Body of pancreas (tissue), 4 donors: ENCODE data around the gene COL9A1.

ENCODE experiments used
- CTCF ChIP-seq, 7 experiments: fragments of 450-650 bp in 4 of 7; fragments of 200-600 bp in 3 of 7; sonication (generic) in 3 of 7; IDR thresholded peaks; one replicate each; pipeline ENCODE4 v1.5.1; 2016 to 2019; ENCODE audit warnings: antibody characterized with exemption in 7 of 7
- POLR2A ChIP-seq, 3 donors: fragments of 450-650 bp; IDR thresholded peaks; one replicate each; pipeline ENCODE4 v1.6.1; 2016; ENCODE audit warnings: antibody characterized with exemption in 3 of 3, mild to moderate bottlenecking in 2 of 3

DNA sequence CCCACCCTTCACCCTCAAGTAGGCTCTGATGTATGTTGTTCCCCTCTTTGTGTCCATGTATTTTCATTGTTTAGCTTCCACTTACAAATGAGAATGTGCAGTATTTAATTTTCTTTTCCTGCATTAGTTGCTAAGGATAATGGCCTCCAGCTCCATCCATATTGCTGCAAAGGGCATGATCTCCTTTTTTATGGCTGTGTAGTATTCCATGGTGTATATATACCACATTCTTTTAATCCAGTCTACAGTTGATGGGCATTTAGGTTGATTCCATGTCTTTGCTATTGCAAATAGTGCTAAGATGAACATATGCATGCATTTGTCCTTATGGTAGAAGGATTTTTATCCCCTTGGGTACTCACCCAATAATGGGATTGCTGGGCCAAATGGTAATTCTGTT lies 35.9 kb upstream of the COL9A1 start:
- TF ChIP-seq CTCF (IDR thresholded peaks at IDR 0.05) = no peak
- no peak for TF ChIP-seq POLR2A (IDR thresholded peaks at IDR 0.05)
